Heart right ventricle (tissue), 16 donors: ENCODE measurements around the gene DAB1. TPM values are rescaled to one million over a fixed set of nuclear protein-coding genes. Genes with fewer than 3 reads are reported as not detected.

ENCODE experiments used
- ATAC-seq, 8 donors: fragments of 200-7000 bp; cut with Tn5 transposase; one replicate each; pipeline ENCODE4 v1.9.1; 2020; ENCODE audit warnings: mild to moderate bottlenecking in 8 of 8, moderate library complexity in 8 of 8, moderate number of reproducible peaks in 1 of 8
- DNase-seq, 2 donors: peaks; one replicate each; pipeline ENCODE4 v3.0.0-alpha.2; 2020
- H3K27ac ChIP-seq, 10 donors: fragments of 200-600 bp; sonication (generic) in 2 of 10; one replicate each; pipeline versions ENCODE4 v1.5.0 to v1.8.0; 2020 to 2022; ENCODE audit warnings: mild to moderate bottlenecking in 3 of 10
- H3K27me3 ChIP-seq, 7 donors: fragments of 200-600 bp; one replicate each; pipeline ENCODE4 v1.8.0; 2021 to 2022; ENCODE audit warnings: mild to moderate bottlenecking in 2 of 7
- H3K36me3 ChIP-seq, 9 donors: fragments of 200-600 bp; sonication (generic) in 1 of 9; one replicate each; pipeline versions ENCODE4 v1.5.0 to v1.8.0; 2020 to 2022; ENCODE audit warnings: mild to moderate bottlenecking in 2 of 9
- H3K4me1 ChIP-seq, 9 donors: fragments of 200-600 bp; sonication (generic) in 1 of 9; one replicate each; pipeline versions ENCODE4 v1.5.0 to v1.8.0; 2020 to 2022; ENCODE audit warnings: mild to moderate bottlenecking in 4 of 9
- H3K4me3 ChIP-seq, 10 donors: fragments of 200-600 bp; sonication (generic) in 2 of 10; one replicate each; pipeline versions ENCODE4 v1.5.0 to v1.8.0; 2020 to 2022; ENCODE audit warnings: mild to moderate bottlenecking in 7 of 10, moderate library complexity in 2 of 10
- H3K9me3 ChIP-seq, 11 donors: fragments of 200-600 bp in 10 of 11; sonication (generic) in 2 of 11; one replicate each; pipeline versions ENCODE4 v1.5.0 to v1.8.0; 2013 to 2022; ENCODE audit warnings: mild to moderate bottlenecking in 2 of 11, control low read depth in 1 of 11, moderate library complexity in 1 of 11
- CTCF ChIP-seq, 9 donors: fragments of 200-600 bp; sonication (generic) in 2 of 9; IDR thresholded peaks; one replicate each; pipeline versions ENCODE4 v1.5.0 to v1.8.0; 2021 to 2022; ENCODE audit warnings: antibody characterized with exemption in 9 of 9, mild to moderate bottlenecking in 5 of 9, moderate library complexity in 1 of 9
- WGBS, 2 donors: extraction: QIAGEN DNeasy Blood & Tissue Kit; methylation state at CpG; one replicate each; pipeline ENCODE4 v1.1.7; 2013; ENCODE audit warnings: inconsistent platforms in 1 of 2; 5-methylcytosine and 5-hydroxymethylcytosine counted together
- intact Hi-C, 10 donors: fragments of 100-400 bp; cut with DNase I; formaldehyde crosslinking; loops; one replicate each; pipeline versions ENCODE4 v1.11.1 to v1.14.2; 2022
- polyA plus RNA-seq, 2 donors: library from polyadenylated mRNA; stranded (reverse); fragments of 200-250 nt; gene quantifications; one replicate each; pipeline ENCODE4 v1.2.3, GENCODE V29; 2013
- total RNA-seq, 10 donors: library from RNA; stranded (reverse); fragmentation: NEBNext Ultra II Directional in 3 of 10; extraction: Animal tissue kit (Norgen Biotek cat#: 25700) in 3 of 10; gene quantifications; one replicate each; pipeline versions ENCODE4 v1.2.1 to v1.2.4, GENCODE V29; 2021 to 2023
- donor health status: Arrhythmogenic right ventricular cardiomyopathy.
- donor health status: ischemic (EF 13 %, LVEDD 7.1; RV severe dilation, severe dysfunction).
- donor health status: healthy with polysubstance abuse.
- donor health status: DM: no; HTN: yes; CAD: no.
- donor health status: DM: no; HTN: no; CAD: no.
- donor health status: ischemic (EF 25% LVEDD 6.9; RV normal size, moderate dysfunction).
- donor health status: ischemic (EF 25% LVEDD 5.7; RV mildly dilated, moderate dysfunction).
- donor health status: healthy.
- donor health status: DM: yes; HTN: yes; CAD: no.
- donor health status: Ischemic cardiomyopathy.
- donor health status: ischemic (EF 35%, LVEDD 5.7; RV mildly dilated, moderate dysfunction).
- donor health status: nonischemic (EF 11% LVEDD 7.7; RV severe dilation, severe dysfunction).
- donor health status: DM: yes; HTN: yes; CAD: no.
- donor health status: PGD.
- donor health status: ischemic (EF 29% LVEDD 5.4; RV normal size, mild dysfunction).
- donor health status: nonischemic (EF 23%, LVEDD 6.1; RV moderate dilation, normal function).

The DAB1 gene
- total and polyA plus RNA-seq, 12 donors: 0.16 to 25.5 (median 8.1) TPM

DNA sequence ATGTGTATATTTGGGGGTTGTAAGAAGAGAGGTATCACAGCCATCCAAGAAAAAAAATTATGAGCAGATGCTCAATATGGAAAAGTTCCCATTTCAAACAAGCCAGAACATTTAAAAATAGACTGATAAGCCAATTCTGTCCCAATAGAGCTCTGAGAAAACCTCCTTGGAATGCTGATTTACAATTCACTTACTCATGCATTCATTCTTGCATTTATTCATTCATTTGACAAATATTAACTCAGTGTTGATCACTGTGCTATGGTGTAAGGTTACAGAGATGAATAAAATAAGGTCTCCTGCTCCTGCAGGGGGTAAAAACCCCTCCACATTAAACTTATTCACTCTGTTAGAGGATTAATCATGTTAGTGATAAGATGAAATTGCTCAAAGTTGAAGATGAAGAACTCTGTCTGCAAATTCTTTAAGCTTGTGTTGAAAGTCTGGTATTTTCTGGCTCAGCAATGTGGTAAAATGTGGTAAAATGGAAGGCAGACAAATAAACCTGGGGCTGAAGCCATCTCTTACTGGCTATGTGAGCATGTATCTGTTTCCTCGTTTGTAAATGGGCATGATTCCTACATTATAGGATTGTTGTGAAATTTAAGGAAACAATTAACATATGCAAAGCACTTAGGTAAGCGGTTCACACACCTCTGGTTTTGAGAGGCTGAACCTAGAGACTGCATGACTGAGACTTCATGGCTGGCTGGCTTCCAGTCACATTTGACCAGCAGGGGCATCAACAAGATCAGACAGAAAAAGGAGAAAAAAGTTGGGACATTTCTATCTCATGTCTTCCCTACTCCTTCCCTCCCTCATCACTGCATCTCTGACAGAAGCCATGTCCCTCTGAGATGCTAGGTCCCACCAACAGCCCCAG lies 45.0 kb upstream of the DAB1 start:
- TF ChIP-seq CTCF (IDR thresholded peaks at IDR 0.05): no peak
- Histone ChIP-seq H3K36me3 (no peaks in the 10 kb centered on the region), H3K4me1 (peaks cover 0 to 24% (median 5%) of the 10 kb centered on the region in 9 donors), H3K27me3 (no peaks in the 10 kb centered on the region), H3K27ac (no peak overlapping the region), H3K9me3 (no peaks in the 10 kb centered on the region), H3K4me3 (no peak overlapping the region)
- ATAC-seq: peak in 1 of 8 donors; percentile 38
- no peak for DNase-seq
- intact Hi-C loops: no loop called here
- WGBS, 2 donors: 69 to 75% methylated on average over 2 of the region's 2 CpGs

DNA sequence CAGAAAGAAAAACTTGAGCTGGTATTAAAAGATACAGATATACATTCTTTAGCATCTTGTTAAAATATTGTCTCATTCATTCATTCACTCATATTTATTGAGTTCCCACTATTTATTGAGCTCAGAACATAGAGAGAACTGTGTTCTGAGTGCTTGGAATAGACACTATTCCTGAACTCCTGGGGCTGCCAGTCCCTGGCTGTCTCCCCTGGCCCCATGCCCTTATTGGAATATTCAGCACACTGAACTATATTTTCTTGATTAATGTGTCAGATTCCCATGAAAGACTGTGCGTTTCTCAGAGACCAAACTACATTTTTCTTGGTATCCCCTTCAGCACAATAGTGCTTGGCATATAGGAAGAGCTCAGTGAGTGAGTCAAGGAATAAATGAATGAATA lies 44.0 kb upstream of the DAB1 start:
- intact Hi-C loops: no loop called here
- ATAC-seq (peak in 1 of 8 donors; percentile 56), DNase-seq (no peak)
- Histone ChIP-seq H3K27ac (no peak overlapping the region), H3K4me3 (no peak overlapping the region), H3K36me3 (no peaks in the 10 kb centered on the region), H3K27me3 (no peaks in the 10 kb centered on the region), H3K4me1 (peaks cover 0 to 24% (median 5%) of the 10 kb centered on the region in 9 donors), H3K9me3 (no peaks in the 10 kb centered on the region)
- 61 to 75% methylated on average over 1 of the region's 1 CpG for WGBS, 2 donors
- TF ChIP-seq CTCF (IDR thresholded peaks at IDR 0.05): no peak

GRCh38 chr1:57464756-57465155 lies 40.9 kb upstream of the DAB1 start:
- WGBS, 2 donors: 14 to 21% methylated on average over 3 of the region's 3 CpGs
- H3K4me3 ChIP-seq: no peak overlapping the region
- no peaks in the 10 kb centered on the region for H3K9me3 ChIP-seq
- intact Hi-C loops: no loop called here
- H3K27ac ChIP-seq: no peak overlapping the region
- DNase-seq: no peak
- H3K36me3 ChIP-seq: no peaks in the 10 kb centered on the region
- H3K27me3 ChIP-seq: no peaks in the 10 kb centered on the region
- ATAC-seq: no peak
- peaks cover 0 to 24% (median 5%) of the 10 kb centered on the region in 9 donors for H3K4me1 ChIP-seq
- TF ChIP-seq CTCF (IDR thresholded peaks at IDR 0.05): no peak

DNA sequence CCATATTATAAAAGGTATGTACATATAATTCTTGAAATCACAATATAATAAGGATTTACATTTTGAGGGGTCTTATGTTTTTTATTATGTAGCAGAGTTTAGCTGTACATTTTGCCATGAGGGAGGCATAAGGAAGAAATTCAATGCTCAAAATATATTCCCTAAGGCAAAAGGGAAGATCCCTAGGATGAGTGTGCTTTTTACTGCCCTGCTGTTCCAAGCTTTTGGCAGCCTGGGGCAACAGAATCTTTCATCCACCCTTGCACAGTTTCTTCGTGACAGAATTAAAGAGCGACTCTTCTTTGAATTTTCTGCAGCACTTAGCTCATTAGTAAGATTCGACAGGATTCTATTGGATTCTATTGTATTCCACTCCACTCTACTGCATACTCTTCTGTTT lies 39.5 kb upstream of the DAB1 start:
- no peaks in the 10 kb centered on the region for H3K36me3 ChIP-seq
- DNase-seq (no peak), ATAC-seq (no peak)
- H3K27me3 ChIP-seq: no peaks in the 10 kb centered on the region
- no peak overlapping the region for H3K4me3 ChIP-seq
- no peak for TF ChIP-seq CTCF (IDR thresholded peaks at IDR 0.05)
- intact Hi-C loops: no loop called here
- 62 to 64% methylated on average over 3 of the region's 3 CpGs for WGBS, 2 donors
- H3K9me3 ChIP-seq: no peaks in the 10 kb centered on the region
- H3K27ac ChIP-seq: no peak overlapping the region
- peaks cover 0 to 17% (median 0%) of the 10 kb centered on the region in 9 donors for H3K4me1 ChIP-seq
